Gastroesophageal sphincter (tissue), 3 donors: Measurements from ENCODE around the gene CPT1A.

Experiments
- CTCF ChIP-seq, 4 experiments: fragments of 200-600 bp in 2 of 4; fragments of 450-650 bp in 2 of 4; sonication (generic) in 1 of 4; IDR thresholded peaks; one replicate each; pipeline ENCODE4 v1.5.1; 2017 to 2019; ENCODE audit warnings: antibody characterized with exemption in 4 of 4, mild to moderate bottlenecking in 2 of 4, moderate library complexity in 2 of 4
- EP300 ChIP-seq: sonication (generic); formaldehyde crosslinking; IDR thresholded peaks from one replicate; pipeline ENCODE4 v1.6.1; 2017; ENCODE audit warnings: antibody characterized with exemption, mild to moderate bottlenecking
- POLR2A ChIP-seq, 2 donors: fragments of 450-650 bp; IDR thresholded peaks; one replicate each; pipeline ENCODE4 v1.6.1; 2017; ENCODE audit warnings: antibody characterized with exemption in 2 of 2, mild to moderate bottlenecking in 2 of 2, moderate library complexity in 1 of 2

- TF ChIP-seq POLR2A (IDR thresholded peaks at IDR 0.05) = no peak
- TF ChIP-seq EP300 = no peak
- peak in 1 of 4 experiments; percentile 16 for TF ChIP-seq CTCF (IDR thresholded peaks at IDR 0.05)
These were observed 28.8 kb upstream of the CPT1A start for GRCh38 chr11:68870470-68870869.
